WERI-Rb-1 (cell line): ENCODE data around the gene TMEM9.

Experiments used
- DNase-seq: peaks from one replicate; pipeline ENCODE4 v3.0.0-alpha.2; 2020
- H3K27ac ChIP-seq: fragments of 250-450 bp; sonication (Bioruptor Pico); 2 replicates; pipeline ENCODE4 v1.5.1; 2020; ENCODE audit warnings: mild to moderate bottlenecking, moderate library complexity
- H3K27me3 ChIP-seq: fragments of 250-450 bp; sonication (Bioruptor Pico); 2 replicates; pipeline ENCODE4 v1.5.1; 2021; ENCODE audit warnings: mild to moderate bottlenecking, low read depth, moderate library complexity; ENCODE audit not compliant: insufficient read depth, severe bottlenecking
- H3K36me3 ChIP-seq: fragments of 250-450 bp; sonication (Bioruptor Pico); 2 replicates; pipeline ENCODE4 v1.5.1; 2020; ENCODE audit warnings: mild to moderate bottlenecking, moderate library complexity
- H3K4me3 ChIP-seq: 2 replicates; pipeline ENCODE4 v1.5.1; 2011; ENCODE audit warnings: low read depth, mild to moderate bottlenecking, control low read depth, low read length
- H3K9me3 ChIP-seq: fragments of 250-450 bp; sonication (Bioruptor Pico); 2 replicates; pipeline ENCODE4 v1.5.1; 2021; ENCODE audit warnings: mild to moderate bottlenecking, moderate library complexity; ENCODE audit not compliant: severe bottlenecking
- CTCF ChIP-seq: IDR thresholded peaks from 2 replicates; pipeline ENCODE4 v1.5.1; 2011; ENCODE audit warnings: low read depth, mild to moderate bottlenecking, control low read depth, inconsistent platforms, low read length

TMEM9 gene

DNA sequence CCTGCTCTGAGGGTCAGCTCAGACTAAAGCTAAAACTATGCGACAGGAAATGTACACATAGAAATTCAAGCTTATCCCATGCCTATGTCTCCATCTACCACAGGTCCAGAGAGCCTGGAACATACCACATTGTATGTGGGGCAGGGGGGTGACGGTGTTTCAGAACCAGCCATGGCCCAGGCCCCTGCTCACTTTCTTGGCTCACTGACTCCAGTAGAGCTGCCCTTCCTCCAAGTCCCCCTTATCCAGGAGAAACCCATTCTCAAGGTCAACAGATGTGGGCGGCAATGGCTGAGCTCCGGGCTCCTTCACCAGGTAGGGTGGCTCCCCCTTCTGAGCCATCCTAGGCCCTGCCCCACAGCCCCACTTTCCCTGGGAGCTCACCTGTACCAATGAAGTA is 63.0 kb downstream of the TMEM9 start:
- TF ChIP-seq CTCF, result no peak
- Histone ChIP-seq H3K36me3 (no peaks in the 10 kb centered on the region), H3K4me3 (no peak overlapping the region), H3K27me3 (no peaks in the 10 kb centered on the region), H3K27ac (no peak overlapping the region), H3K9me3 (no peaks in the 10 kb centered on the region)
- DNase-seq, result no peak

- no peak overlapping the region for H3K4me3 ChIP-seq
- no peaks in the 10 kb centered on the region for H3K36me3 ChIP-seq
- H3K27ac ChIP-seq, result no peak overlapping the region
- H3K27me3 ChIP-seq, result no peaks in the 10 kb centered on the region
- H3K9me3 ChIP-seq, result no peaks in the 10 kb centered on the region
- no peak for TF ChIP-seq CTCF
- DNase-seq, result no peak
These were observed 63.7 kb downstream of the TMEM9 start for GRCh38 chr1:201090541-201090940.

- H3K27ac ChIP-seq, result peak overlapping the region; percentile 27
These were observed 64.7 kb downstream of the TMEM9 start for GRCh38 chr1:201089596-201089995.

DNA sequence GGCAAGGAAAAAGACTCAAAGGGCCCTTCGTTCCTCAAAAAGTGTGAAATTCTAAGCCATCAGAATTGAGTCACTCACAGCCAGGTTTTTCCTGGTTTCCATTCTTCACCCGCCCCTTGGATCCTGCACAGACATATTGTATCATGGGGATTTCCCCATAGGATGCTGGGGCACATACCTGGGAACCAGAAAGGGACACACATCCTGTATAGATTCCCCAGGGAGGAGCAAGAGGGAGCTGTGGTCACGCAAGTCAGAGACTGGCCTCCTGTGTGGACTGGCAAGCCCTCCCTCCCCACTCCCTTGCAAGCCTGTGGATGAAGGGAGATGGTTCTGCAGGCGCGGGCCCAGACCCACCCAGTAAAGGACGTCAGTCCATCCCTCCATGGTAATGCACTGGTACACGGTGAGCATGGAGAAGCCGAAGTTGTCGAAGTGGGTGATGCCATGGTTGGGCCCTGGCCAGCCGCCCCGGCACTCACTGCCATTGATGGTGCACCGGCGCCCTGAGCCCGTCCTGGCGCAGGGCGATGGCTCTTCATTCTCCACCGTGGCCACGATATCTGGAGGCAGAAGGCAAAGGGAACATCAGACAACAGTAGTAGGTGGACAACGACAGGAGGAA is 65.3 kb downstream of the TMEM9 start:
- TF ChIP-seq CTCF, result peak; percentile 85
- H3K27ac ChIP-seq, result peak overlapping the region; percentile 27
- no peak overlapping the region for H3K4me3 ChIP-seq
- H3K27me3 ChIP-seq, result no peaks in the 10 kb centered on the region
- DNase-seq, result peak; percentile 86
- H3K36me3 ChIP-seq, result no peaks in the 10 kb centered on the region
- H3K9me3 ChIP-seq, result no peaks in the 10 kb centered on the region

More at GRCh38 chr1:201089596-201089995, 64.7 kb downstream of the TMEM9 start:
- Histone ChIP-seq H3K36me3 (no peaks in the 10 kb centered on the region), H3K9me3 (no peaks in the 10 kb centered on the region), H3K4me3 (no peak overlapping the region), H3K27me3 (no peaks in the 10 kb centered on the region)
- TF ChIP-seq CTCF, result no peak
- peak; percentile 71 for DNase-seq

DNA sequence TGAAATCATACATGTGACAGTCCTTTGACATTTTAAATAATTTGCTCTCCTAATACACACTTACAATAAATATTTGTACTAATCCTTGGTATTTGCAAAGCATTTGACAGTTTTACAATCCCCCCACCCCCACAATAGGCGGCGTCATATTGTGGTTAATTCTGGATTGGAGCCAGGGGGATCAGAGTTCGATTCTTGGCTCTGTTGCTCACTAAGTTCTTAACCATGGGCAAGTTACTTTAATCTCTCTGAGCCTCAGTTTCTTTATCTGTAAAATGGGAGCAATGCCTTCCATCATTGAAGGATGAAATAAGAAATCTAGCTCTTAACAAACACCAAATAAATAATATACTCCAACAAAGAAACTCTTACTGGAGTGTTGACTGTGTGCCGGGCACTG is 65.9 kb downstream of the TMEM9 start:
- no peaks in the 10 kb centered on the region for H3K36me3 ChIP-seq
- H3K4me3 ChIP-seq, result no peak overlapping the region
- TF ChIP-seq CTCF, result no peak
- no peak overlapping the region for H3K27ac ChIP-seq
- no peaks in the 10 kb centered on the region for H3K27me3 ChIP-seq
- no peaks in the 10 kb centered on the region for H3K9me3 ChIP-seq
- no peak for DNase-seq
